Activated CD8-positive, alpha-beta T cell treated with anti-CD3 and anti-CD28 coated beads for 36 hours (primary cell): ENCODE measurements around the gene IL12RB1. TPM values are rescaled to one million over a fixed set of nuclear protein-coding genes. Genes with fewer than 3 reads are reported as not detected.

ENCODE experiments used
- ATAC-seq: fragments of 200-7000 bp; cut with Tn5 transposase; one replicate; pipeline ENCODE4 v1.10.0; 2021; ENCODE audit warnings: mild to moderate bottlenecking, moderate library complexity
- CTCF ChIA-PET: fragments of 350-600 bp; sonication (Branson Sonifier 250); formaldehyde crosslinking; loops from one replicate; lab custom pipeline; 2021; ENCODE audit warnings: antibody characterized with exemption; lab: Charles Lee
- POLR2A ChIA-PET: fragments of 350-600 bp; sonication (Branson Sonifier 250); formaldehyde crosslinking; loops from one replicate; lab custom pipeline; 2021; ENCODE audit warnings: antibody characterized with exemption; lab: Charles Lee
- DNase-seq: peaks from one replicate; pipeline ENCODE4 v3.0.0-alpha.2; 2020
- H3K27ac Mint-ChIP-seq: one replicate; pipeline ENCODE4 v1.8.0; 2021; ENCODE audit warnings: mild to moderate bottlenecking, mixed read lengths
- H3K27me3 Mint-ChIP-seq: one replicate; pipeline ENCODE4 v1.8.0; 2021; ENCODE audit warnings: mixed read lengths
- H3K36me3 Mint-ChIP-seq: one replicate; pipeline ENCODE4 v1.8.0; 2021; ENCODE audit warnings: low read depth, mixed read lengths
- H3K4me1 Mint-ChIP-seq: one replicate; pipeline ENCODE4 v1.8.0; 2021; ENCODE audit warnings: low read depth, mixed read lengths
- H3K4me3 Mint-ChIP-seq: one replicate; pipeline ENCODE4 v1.8.0; 2021; ENCODE audit warnings: mild to moderate bottlenecking, moderate library complexity, mixed read lengths
- H3K9me3 Mint-ChIP-seq: one replicate; pipeline ENCODE4 v1.8.0; 2021; ENCODE audit warnings: mixed read lengths
- CTCF ChIP-seq: fragments of 200-600 bp; IDR thresholded peaks from one replicate; pipeline ENCODE4 v1.8.0; 2022; ENCODE audit warnings: antibody characterized with exemption, mild to moderate bottlenecking
- intact Hi-C: fragments of 100-400 bp; cut with micrococcal nuclease; formaldehyde crosslinking; loops from one replicate; pipeline ENCODE4 v1.10.0; 2022
- total RNA-seq, 2 experiments: library from RNA; stranded (reverse); gene quantifications; one replicate each; pipeline ENCODE4 v1.2.3, GENCODE V29; 2021

Gene IL12RB1
- total RNA-seq, 2 experiments from 2014 or later: 25.6 to 27.2 TPM

- ATAC-seq: no peak
- ChIA-PET CTCF (interaction anchor here (1.2 to 7.6 kb wide), 3 partner anchors 37 to 122 kb away, joined by 3 to 151 read pairs (median 4); partner anchors contain the start of gene ARRDC2), POLR2A (interaction anchor here (0.9 to 2.3 kb wide), 3 partner anchors 16 to 59 kb away, joined by 3 to 7 read pairs (median 6); partner anchors contain the start of gene ARRDC2)
- H3K27ac Mint-ChIP-seq: no peak overlapping the region
- no peak for TF ChIP-seq CTCF
- H3K27me3 Mint-ChIP-seq: no peaks in the 10 kb centered on the region
- no peaks in the 10 kb centered on the region for H3K9me3 Mint-ChIP-seq
- peaks cover 11% of the 10 kb centered on the region for H3K36me3 Mint-ChIP-seq
- H3K4me3 Mint-ChIP-seq: no peak overlapping the region
- intact Hi-C loops: no loop called here
- no peak for DNase-seq
- peaks cover 11% of the 10 kb centered on the region for H3K4me1 Mint-ChIP-seq
These were observed 26.3 kb downstream of the IL12RB1 start for GRCh38 chr19:18060472-18060871.

GRCh38 chr19:18059902-18060301 is 26.8 kb downstream of the IL12RB1 start:
- intact Hi-C loops: no loop called here
- H3K4me3 Mint-ChIP-seq: no peak overlapping the region
- peaks cover 8% of the 10 kb centered on the region for H3K36me3 Mint-ChIP-seq
- POLR2A ChIA-PET: interaction anchor here (0.9 to 1.7 kb wide), 2 partner anchors 15 to 59 kb away, joined by 3 to 6 read pairs; no protein-coding TSS in a partner anchor
- TF ChIP-seq CTCF: no peak
- H3K27me3 Mint-ChIP-seq: no peaks in the 10 kb centered on the region
- no peaks in the 10 kb centered on the region for H3K9me3 Mint-ChIP-seq
- no peak for DNase-seq
- H3K27ac Mint-ChIP-seq: no peak overlapping the region
- peaks cover 11% of the 10 kb centered on the region for H3K4me1 Mint-ChIP-seq
- no peak for ATAC-seq
- CTCF ChIA-PET: interaction anchor here (1.1 to 7.6 kb wide), 6 partner anchors 28 to 198 kb away, joined by 3 to 151 read pairs (median 6); partner anchors contain the start of gene ARRDC2

- H3K27ac Mint-ChIP-seq: no peak overlapping the region
- ChIA-PET CTCF (interaction anchor here (0.7 to 7.6 kb wide), 12 partner anchors 12 to 270 kb away, joined by 3 to 151 read pairs (median 4); partner anchors contain the start of gene ARRDC2), POLR2A (interaction anchor here (1.7 to 4.7 kb wide), 2 partner anchors 14 to 51 kb away, joined by 6 to 24 read pairs; partner anchors contain the start of gene ARRDC2)
- H3K4me3 Mint-ChIP-seq: no peak overlapping the region
- H3K9me3 Mint-ChIP-seq: no peaks in the 10 kb centered on the region
- ATAC-seq: no peak
- peak; percentile 16 for DNase-seq
- peaks cover 4% of the 10 kb centered on the region for H3K36me3 Mint-ChIP-seq
- no peaks in the 10 kb centered on the region for H3K27me3 Mint-ChIP-seq
- intact Hi-C loops: no loop called here
- no peak for TF ChIP-seq CTCF
- H3K4me1 Mint-ChIP-seq: peaks cover 11% of the 10 kb centered on the region
These were observed 27.4 kb downstream of the IL12RB1 start for GRCh38 chr19:18059297-18059696.

- peak; percentile 94 for ATAC-seq
- peaks cover 16% of the 10 kb centered on the region for H3K4me1 Mint-ChIP-seq
These were observed 28.3 kb downstream of the IL12RB1 start for GRCh38 chr19:18058208-18059009.

More at GRCh38 chr19:18058208-18059009, 28.3 kb downstream of the IL12RB1 start:
- peak overlapping the region; percentile 41 for H3K27ac Mint-ChIP-seq
- ChIA-PET POLR2A (interaction anchor here (1.7 to 4.7 kb wide), 2 partner anchors 13 to 51 kb away, joined by 6 to 24 read pairs; partner anchors contain the start of gene ARRDC2), CTCF (interaction anchor here (0.7 to 7.6 kb wide), 26 partner anchors 11 to 271 kb away, joined by 3 to 151 read pairs (median 4); partner anchors contain the start of genes ARRDC2 and IL12RB1)
- no peak overlapping the region for H3K4me3 Mint-ChIP-seq
- no peaks in the 10 kb centered on the region for H3K27me3 Mint-ChIP-seq
- TF ChIP-seq CTCF: peak; percentile 99
- DNase-seq: peak; percentile 83
- intact Hi-C loops: loop anchor here (1.0 kb wide), 1 partner anchor 51 kb away; no protein-coding TSS in a partner anchor
- peaks cover 2% of the 10 kb centered on the region for H3K36me3 Mint-ChIP-seq
- no peaks in the 10 kb centered on the region for H3K9me3 Mint-ChIP-seq
